Hepatocyte (in vitro differentiated cells): Measurements from ENCODE around the gene DGCR6L. TPM values are rescaled to one million over a fixed set of nuclear protein-coding genes. Genes with fewer than 3 reads are reported as not detected.
A peak's percentile ranks its signal among the peaks of the same experiment; 100 is the strongest.
"Not testable (repeated sequence)": the region's sequence is repeated elsewhere in the genome, so short reads cannot be mapped to it uniquely, and the experiment has no call there.

Source experiments
- DNase-seq: peaks from one replicate; pipeline ENCODE4 v3.0.0-alpha.2; 2016; ENCODE audit warnings: low spot score
- H2AFZ ChIP-seq: fragments of 200-600 bp; sonication (generic); 2 replicates; pipeline ENCODE4 v1.6.0; 2016; ENCODE audit warnings: antibody characterized with exemption, mild to moderate bottlenecking
- H3K27ac ChIP-seq: fragments of 200-600 bp; sonication (generic); 2 replicates; pipeline ENCODE4 v1.5.1; 2016; ENCODE audit warnings: mild to moderate bottlenecking
- H3K27me3 ChIP-seq: fragments of 200-600 bp; sonication (generic); 2 replicates; pipeline ENCODE4 v1.6.1; 2016
- H3K36me3 ChIP-seq: fragments of 200-600 bp; sonication (generic); replicated peaks from 2 replicates; pipeline ENCODE4 v1.5.1; 2016; ENCODE audit warnings: low read depth; ENCODE audit not compliant: insufficient read depth
- H3K4me1 ChIP-seq: fragments of 200-600 bp; sonication (generic); 2 replicates; pipeline ENCODE4 v1.5.1; 2016; ENCODE audit warnings: mild to moderate bottlenecking, moderate library complexity; ENCODE audit not compliant: insufficient read depth
- H3K4me2 ChIP-seq: fragments of 200-600 bp; sonication (generic); 2 replicates; pipeline ENCODE4 v1.6.0; 2016
- H3K4me3 ChIP-seq: fragments of 200-600 bp; sonication (generic); 2 replicates; pipeline ENCODE4 v1.5.1; 2016; ENCODE audit warnings: mild to moderate bottlenecking
- H3K79me2 ChIP-seq: fragments of 200-600 bp; sonication (generic); 2 replicates; pipeline ENCODE4 v1.6.0; 2017; ENCODE audit warnings: mild to moderate bottlenecking
- H3K9me2 ChIP-seq: fragments of 200-600 bp; sonication (generic); replicated peaks from 2 replicates; pipeline ENCODE4 v1.6.0; 2017; ENCODE audit warnings: mild to moderate bottlenecking; ENCODE audit not compliant: insufficient read depth
- H3K9me3 ChIP-seq: fragments of 200-600 bp; sonication (generic); 2 replicates; pipeline ENCODE4 v1.5.1; 2016; ENCODE audit warnings: low read depth, mild to moderate bottlenecking
- H4K20me1 ChIP-seq: fragments of 200-600 bp; sonication (generic); 2 replicates; pipeline ENCODE4 v1.6.0; 2016; ENCODE audit warnings: mild to moderate bottlenecking; ENCODE audit not compliant: insufficient read depth, poor library complexity, severe bottlenecking
- CTCF ChIP-seq: fragments of 200-600 bp; sonication (generic); IDR thresholded peaks from 2 replicates; pipeline ENCODE4 v1.5.1; 2016; ENCODE audit warnings: antibody characterized with exemption, mild to moderate bottlenecking; ENCODE audit not compliant: poor library complexity
- EZH2 ChIP-seq: fragments of 200-600 bp; sonication (generic); IDR thresholded peaks from 2 replicates; pipeline ENCODE4 v1.6.1; 2016; ENCODE audit warnings: antibody characterized with exemption, mild to moderate bottlenecking, borderline replicate concordance
- EZH2phosphoT487 ChIP-seq: fragments of 200-600 bp; sonication (generic); IDR thresholded peaks from one replicate; pipeline ENCODE4 v1.6.1; 2018; ENCODE audit warnings: antibody characterized with exemption, mild to moderate bottlenecking, low read depth, moderate library complexity; ENCODE audit not compliant: unreplicated experiment, severe bottlenecking
- WGBS: methylation state at CpG from one replicate; pipeline ENCODE4 v1.1.6; 2016; ENCODE audit warnings: low lambda C conversion rate; ENCODE audit errors: missing lambda C conversion rate; 5-methylcytosine and 5-hydroxymethylcytosine counted together
- polyA plus RNA-seq: library from polyadenylated mRNA; unstranded; fragments of >200 nt; fragmentation: Nextera tagmentation; extraction: Ambion mirVana; gene quantifications from 2 replicates; pipeline ENCODE4 v1.2.1, GENCODE V29; 2016
- total RNA-seq: library from RNA; depleted of rRNA; stranded (reverse); fragments of >200 nt; gene quantifications from 2 replicates; pipeline ENCODE4 v1.2.3, GENCODE V29; 2014

DGCR6L gene
- total and polyA plus RNA-seq, 2 experiments from 2014 or later = 49.8 to 93.4 TPM

- TF ChIP-seq CTCF = peak; percentile 57
- not testable (repeated sequence) for H2AFZ ChIP-seq, H3K9me2 ChIP-seq, H3K9me3 ChIP-seq, H3K27me3 ChIP-seq, H3K27ac ChIP-seq, H3K4me3 ChIP-seq, DNase-seq, H3K36me3 ChIP-seq
- H3K4me1 ChIP-seq = peaks cover 17% of the 10 kb centered on the region
- WGBS = 56% methylated on average over 8 of the region's 8 CpGs
- H3K4me2 ChIP-seq = peak overlapping the region; percentile 99
- peaks cover 42% of the 10 kb centered on the region for H3K79me2 ChIP-seq
- peaks cover 11% of the 10 kb centered on the region for H4K20me1 ChIP-seq
Measured at GRCh38 chr22:20317402-20318042, 2.3 kb downstream of the DGCR6L start.

- Histone ChIP-seq H3K79me2 (peaks cover 42% of the 10 kb centered on the region), H3K4me1 (peaks cover 17% of the 10 kb centered on the region), H3K27me3 (no peaks in the 10 kb centered on the region), H3K9me3 (no peaks in the 10 kb centered on the region), H3K27ac (no peak overlapping the region), H3K9me2 (no peaks in the 10 kb centered on the region), H3K4me2 (peak overlapping the region; percentile 99), H3K36me3 (no peaks in the 10 kb centered on the region), H2AFZ (no peak overlapping the region), H3K4me3 (no peak overlapping the region), H4K20me1 (peaks cover 11% of the 10 kb centered on the region)
- 89% methylated on average over 8 of the region's 8 CpGs for WGBS
- no peak for DNase-seq
- TF ChIP-seq EZH2phosphoT487 = no peak
- no peak for TF ChIP-seq EZH2
- TF ChIP-seq CTCF = no peak
Measured at GRCh38 chr22:20316844-20317401, 2.9 kb downstream of the DGCR6L start.

GRCh38 chr22:20316217-20316843 lies 3.5 kb downstream of the DGCR6L start:
- 99% methylated on average over 12 of the region's 12 CpGs for WGBS
- no peak overlapping the region for H2AFZ ChIP-seq
- H3K4me3 ChIP-seq = no peak overlapping the region
- H3K4me2 ChIP-seq = no peak overlapping the region
- no peak for DNase-seq
- H3K27me3 ChIP-seq = no peaks in the 10 kb centered on the region
- H3K9me2 ChIP-seq = no peaks in the 10 kb centered on the region
- peaks cover 11% of the 10 kb centered on the region for H4K20me1 ChIP-seq
- no peaks in the 10 kb centered on the region for H3K36me3 ChIP-seq
- H3K27ac ChIP-seq = no peak overlapping the region
- H3K4me1 ChIP-seq = peaks cover 17% of the 10 kb centered on the region
- no peak for TF ChIP-seq EZH2phosphoT487
- TF ChIP-seq CTCF = no peak
- no peak for TF ChIP-seq EZH2
- H3K9me3 ChIP-seq = no peaks in the 10 kb centered on the region
- H3K79me2 ChIP-seq = peaks cover 42% of the 10 kb centered on the region
